ENCODE measurements around the gene EXO1. TPM values are rescaled to one million over a fixed set of nuclear protein-coding genes. Genes with fewer than 3 reads are reported as not detected.

Gene EXO1
- total RNA-seq, 1 donor from 2014 or later, result 2.2 TPM

DNA sequence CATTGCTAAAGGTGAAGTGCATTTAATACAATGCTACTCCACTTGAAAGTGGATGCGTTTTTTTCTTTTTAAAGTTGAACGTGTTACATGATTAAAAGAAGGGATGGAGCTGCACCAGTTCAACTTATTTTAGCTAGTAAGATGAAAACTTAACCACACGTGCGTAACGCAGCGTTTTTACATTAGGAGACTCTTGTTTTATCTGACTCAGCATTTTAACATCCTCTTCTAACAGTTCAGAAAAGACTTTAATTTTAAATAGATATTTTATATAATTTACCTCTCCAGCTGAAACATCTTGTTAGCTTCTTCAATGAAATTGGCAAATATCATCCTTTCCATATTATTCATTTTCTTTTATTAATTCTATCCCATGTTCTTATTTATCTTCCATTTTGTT is 33.4 kb downstream of the EXO1 start:
- no peak for DNase-seq
- H3K4me1 Mint-ChIP-seq (ENCODE audit: low read depth, unreplicated experiment), result no peaks in the 10 kb centered on the region
- no peak overlapping the region for H3K27ac Mint-ChIP-seq (ENCODE audit: unreplicated experiment)
- no peak overlapping the region for H3K4me3 Mint-ChIP-seq (ENCODE audit: unreplicated experiment)
- no peaks in the 10 kb centered on the region for H3K36me3 Mint-ChIP-seq (ENCODE audit: unreplicated experiment)
- H3K9me3 Mint-ChIP-seq (ENCODE audit: unreplicated experiment), result peaks cover 1% of the 10 kb centered on the region
- TF ChIP-seq, protein P1, sequence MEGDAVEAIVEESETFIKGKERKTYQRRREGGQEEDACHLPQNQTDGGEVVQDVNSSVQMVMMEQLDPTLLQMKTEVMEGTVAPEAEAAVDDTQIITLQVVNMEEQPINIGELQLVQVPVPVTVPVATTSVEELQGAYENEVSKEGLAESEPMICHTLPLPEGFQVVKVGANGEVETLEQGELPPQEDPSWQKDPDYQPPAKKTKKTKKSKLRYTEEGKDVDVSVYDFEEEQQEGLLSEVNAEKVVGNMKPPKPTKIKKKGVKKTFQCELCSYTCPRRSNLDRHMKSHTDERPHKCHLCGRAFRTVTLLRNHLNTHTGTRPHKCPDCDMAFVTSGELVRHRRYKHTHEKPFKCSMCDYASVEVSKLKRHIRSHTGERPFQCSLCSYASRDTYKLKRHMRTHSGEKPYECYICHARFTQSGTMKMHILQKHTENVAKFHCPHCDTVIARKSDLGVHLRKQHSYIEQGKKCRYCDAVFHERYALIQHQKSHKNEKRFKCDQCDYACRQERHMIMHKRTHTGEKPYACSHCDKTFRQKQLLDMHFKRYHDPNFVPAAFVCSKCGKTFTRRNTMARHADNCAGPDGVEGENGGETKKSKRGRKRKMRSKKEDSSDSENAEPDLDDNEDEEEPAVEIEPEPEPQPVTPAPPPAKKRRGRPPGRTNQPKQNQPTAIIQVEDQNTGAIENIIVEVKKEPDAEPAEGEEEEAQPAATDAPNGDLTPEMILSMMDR (IDR thresholded peaks at IDR 0.05; ENCODE audit: partially characterized antibody, unreplicated experiment), result no peak
- no peaks in the 10 kb centered on the region for H3K27me3 Mint-ChIP-seq (ENCODE audit: unreplicated experiment)

DNA sequence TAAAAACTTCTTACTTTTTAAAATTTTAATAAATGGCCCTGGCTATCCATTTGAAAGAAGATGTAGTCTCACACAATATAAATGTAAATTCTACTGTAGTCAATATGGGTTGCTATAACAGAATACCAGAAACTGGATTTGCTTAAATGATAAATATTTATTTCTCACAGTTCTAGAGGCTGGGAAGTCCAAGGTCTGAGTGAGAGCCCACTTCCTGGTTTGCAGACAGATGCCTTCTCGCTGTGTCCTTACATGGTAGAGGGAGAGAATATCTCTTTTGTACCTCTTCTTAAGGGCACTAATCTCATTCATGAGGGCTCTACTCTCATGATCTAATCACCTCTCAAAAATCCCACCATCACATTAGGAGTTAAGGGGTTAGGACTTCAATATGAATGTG is 35.2 kb downstream of the EXO1 start:
- no peaks in the 10 kb centered on the region for H3K36me3 Mint-ChIP-seq (ENCODE audit: unreplicated experiment)
- no peak for DNase-seq
- H3K4me1 Mint-ChIP-seq (ENCODE audit: low read depth, unreplicated experiment), result no peaks in the 10 kb centered on the region
- no peak overlapping the region for H3K27ac Mint-ChIP-seq (ENCODE audit: unreplicated experiment)
- H3K4me3 Mint-ChIP-seq (ENCODE audit: unreplicated experiment), result no peak overlapping the region
- H3K9me3 Mint-ChIP-seq (ENCODE audit: unreplicated experiment), result peaks cover 1% of the 10 kb centered on the region
- TF ChIP-seq, protein P1 (IDR thresholded peaks at IDR 0.05; ENCODE audit: partially characterized antibody, unreplicated experiment), result no peak
- H3K27me3 Mint-ChIP-seq (ENCODE audit: unreplicated experiment), result no peaks in the 10 kb centered on the region

DNA sequence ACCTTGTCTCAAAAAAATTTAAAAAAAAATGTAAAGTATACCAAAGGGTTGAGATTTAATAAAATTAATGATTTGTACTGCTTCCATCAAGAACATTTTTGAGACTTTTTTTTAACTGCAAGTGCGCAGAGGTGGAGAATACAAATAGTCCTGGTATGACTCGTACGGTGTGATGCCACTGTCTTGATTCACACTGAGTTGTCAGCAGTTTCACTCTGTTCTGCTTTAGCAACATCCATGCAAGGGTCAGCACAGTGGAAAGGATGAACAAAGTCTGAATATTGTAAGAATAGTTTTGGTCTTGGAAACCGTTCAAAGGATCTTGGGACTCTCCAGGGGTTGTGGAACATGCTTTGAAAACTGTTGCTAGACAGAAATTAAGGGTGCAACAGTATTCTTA is 40.2 kb downstream of the EXO1 start:
- Mint-ChIP-seq H3K27ac (ENCODE audit: unreplicated experiment) (no peak overlapping the region), H3K27me3 (ENCODE audit: unreplicated experiment) (no peaks in the 10 kb centered on the region), H3K4me1 (ENCODE audit: low read depth, unreplicated experiment) (no peaks in the 10 kb centered on the region), H3K4me3 (ENCODE audit: unreplicated experiment) (no peak overlapping the region), H3K36me3 (ENCODE audit: unreplicated experiment) (no peaks in the 10 kb centered on the region), H3K9me3 (ENCODE audit: unreplicated experiment) (no peaks in the 10 kb centered on the region)
- DNase-seq, result no peak
- TF ChIP-seq, protein P1 (IDR thresholded peaks at IDR 0.05; ENCODE audit: partially characterized antibody, unreplicated experiment), result no peak

DNA sequence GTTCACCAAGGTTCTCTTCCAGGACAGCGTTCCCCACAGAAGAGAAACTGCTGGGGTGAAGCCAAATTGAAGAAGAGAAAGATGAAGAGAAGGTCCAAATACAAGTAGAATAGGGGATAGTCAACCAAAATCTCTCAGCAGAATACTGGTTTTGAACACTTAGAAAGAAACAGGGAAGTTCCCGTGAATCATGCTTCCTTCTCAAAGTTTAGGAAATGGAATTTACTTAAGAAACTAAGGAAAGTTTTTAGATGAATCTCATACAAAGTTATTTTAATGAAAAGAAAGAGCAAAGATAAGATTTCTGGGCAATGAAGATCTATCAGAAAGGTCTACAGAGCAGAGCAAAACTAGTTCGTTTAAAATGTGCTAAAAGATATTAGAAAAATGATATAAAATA is 43.3 kb downstream of the EXO1 start:
- Mint-ChIP-seq H3K36me3 (ENCODE audit: unreplicated experiment) (no peaks in the 10 kb centered on the region), H3K9me3 (ENCODE audit: unreplicated experiment) (no peaks in the 10 kb centered on the region), H3K27me3 (ENCODE audit: unreplicated experiment) (no peaks in the 10 kb centered on the region), H3K4me3 (ENCODE audit: unreplicated experiment) (no peak overlapping the region), H3K4me1 (ENCODE audit: low read depth, unreplicated experiment) (no peaks in the 10 kb centered on the region), H3K27ac (ENCODE audit: unreplicated experiment) (no peak overlapping the region)
- no peak for DNase-seq
- TF ChIP-seq, protein P1 (IDR thresholded peaks at IDR 0.05; ENCODE audit: partially characterized antibody, unreplicated experiment), result no peak

DNA sequence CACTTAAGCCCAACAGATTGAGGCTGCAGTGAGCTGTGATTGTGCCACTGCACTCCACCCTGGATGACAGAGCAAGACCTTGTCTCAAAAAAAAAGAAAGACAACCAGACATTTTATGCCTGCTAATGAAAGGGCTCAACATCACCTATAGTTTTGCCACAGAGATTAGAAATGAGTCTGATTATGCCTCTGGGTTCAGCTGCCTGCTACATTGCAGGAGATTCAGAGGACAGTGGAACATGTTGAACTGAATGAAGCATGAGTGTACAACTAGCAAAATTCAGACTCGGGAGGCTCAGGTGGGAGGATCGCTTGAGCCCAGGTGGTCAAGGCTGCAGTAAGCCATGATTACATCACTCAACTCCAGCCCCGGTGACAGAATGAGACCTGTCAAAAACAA is 46.0 kb downstream of the EXO1 start:
- no peak for DNase-seq
- Mint-ChIP-seq H3K27ac (ENCODE audit: unreplicated experiment) (peak overlapping the region; percentile 66), H3K4me1 (ENCODE audit: low read depth, unreplicated experiment) (no peaks in the 10 kb centered on the region), H3K4me3 (ENCODE audit: unreplicated experiment) (no peak overlapping the region), H3K36me3 (ENCODE audit: unreplicated experiment) (no peaks in the 10 kb centered on the region), H3K27me3 (ENCODE audit: unreplicated experiment) (no peaks in the 10 kb centered on the region), H3K9me3 (ENCODE audit: unreplicated experiment) (no peaks in the 10 kb centered on the region)
- TF ChIP-seq, protein P1 (IDR thresholded peaks at IDR 0.05; ENCODE audit: partially characterized antibody, unreplicated experiment), result no peak
